Caco-2 (cell line): Measurements from ENCODE around the gene GP5. TPM values are rescaled to one million over a fixed set of nuclear protein-coding genes. Genes with fewer than 3 reads are reported as not detected.

ENCODE experiments used
- BruUV-seq: library from RNA; stranded (reverse); fragments of 400-500 nt; replicated peaks from 2 replicates; lab custom pipeline; 2021; lab: Mats Ljungman, UMichigan
- CTCF ChIA-PET: fragments of 300-600 bp; sonication (Branson Sonifier 250); formaldehyde crosslinking; loops from one replicate; lab custom pipeline; 2022; ENCODE audit warnings: antibody characterized with exemption; lab: Charles Lee
- POLR2A ChIA-PET: fragments of 300-600 bp; sonication (Branson Sonifier 250); formaldehyde crosslinking; loops from one replicate; lab custom pipeline; 2022; ENCODE audit warnings: antibody characterized with exemption; lab: Charles Lee
- DNase-seq, 2 experiments: peaks; one replicate each; pipeline versions ENCODE4 v3.0.0 to v3.0.0-alpha.2; 2020 to 2022
- H3K27me3 ChIP-seq: replicated peaks from 2 replicates; pipeline ENCODE4 v1.6.0; 2011; ENCODE audit warnings: low read length; ENCODE audit not compliant: control insufficient read depth, insufficient read depth
- H3K36me3 ChIP-seq: 2 replicates; pipeline ENCODE4 v1.5.1; 2011; ENCODE audit warnings: low read length; ENCODE audit not compliant: control insufficient read depth, insufficient read depth
- H3K4me1 ChIP-seq: fragments of 250-450 bp; sonication (Bioruptor Pico); 2 replicates; pipeline ENCODE4 v1.5.1; 2020; ENCODE audit warnings: mild to moderate bottlenecking
- H3K4me3 ChIP-seq: 2 replicates; pipeline ENCODE4 v1.5.1; 2011; ENCODE audit warnings: low read depth, mild to moderate bottlenecking, control low read depth, low read length
- H3K9me3 ChIP-seq: fragments of 250-450 bp; sonication (Bioruptor Pico); 2 replicates; pipeline ENCODE4 v1.5.1; 2020; ENCODE audit warnings: mild to moderate bottlenecking, moderate library complexity
- H3K27ac Mint-ChIP-seq: one replicate; pipeline ENCODE4 v1.8.0; 2022; ENCODE audit warnings: mixed read lengths; ENCODE audit not compliant: unreplicated experiment
- H3K27me3 Mint-ChIP-seq: one replicate; pipeline ENCODE4 v1.8.0; 2022; ENCODE audit warnings: mixed read lengths; ENCODE audit not compliant: insufficient read depth, unreplicated experiment
- H3K36me3 Mint-ChIP-seq: one replicate; pipeline ENCODE4 v1.8.0; 2022; ENCODE audit warnings: mild to moderate bottlenecking, mixed read lengths; ENCODE audit not compliant: insufficient read depth, unreplicated experiment
- H3K4me1 Mint-ChIP-seq: one replicate; pipeline ENCODE4 v1.8.0; 2022; ENCODE audit warnings: low read depth, mixed read lengths; ENCODE audit not compliant: unreplicated experiment
- H3K4me3 Mint-ChIP-seq: one replicate; pipeline ENCODE4 v1.8.0; 2022; ENCODE audit warnings: mild to moderate bottlenecking, moderate library complexity, mixed read lengths; ENCODE audit not compliant: unreplicated experiment
- H3K9me3 Mint-ChIP-seq: one replicate; pipeline ENCODE4 v1.8.0; 2022; ENCODE audit warnings: mixed read lengths; ENCODE audit not compliant: unreplicated experiment
- CTCF ChIP-seq, 2 experiments: fragments of 200-600 bp in 1 of 2; IDR thresholded peaks; 1 replicate in 1 of 2; 2 replicates in 1 of 2; pipeline versions ENCODE4 v1.5.1 to v1.8.0; 2011 to 2022; ENCODE audit warnings: antibody characterized with exemption in 1 of 2, control low read depth in 1 of 2, inconsistent platforms in 1 of 2, low read depth in 1 of 2, low read length in 1 of 2, mild to moderate bottlenecking in 1 of 2, moderate library complexity in 1 of 2; ENCODE audit not compliant: insufficient read depth in 1 of 2, severe bottlenecking in 1 of 2, unreplicated experiment in 1 of 2
- intact Hi-C: fragments of 100-400 bp; cut with micrococcal nuclease; formaldehyde crosslinking; loops from one replicate; pipeline ENCODE4 v1.10.0; 2022; ENCODE audit not compliant: unreplicated experiment
- total RNA-seq: library from RNA; stranded (reverse); gene quantifications from 2 replicates; pipeline ENCODE4 v1.2.3, GENCODE V29; 2022

GP5 gene
- total RNA-seq, 1 experiment from 2014 or later, result 0.25 TPM

- no peak overlapping the region for H3K27ac Mint-ChIP-seq
- Histone ChIP-seq H3K4me3 (no peak overlapping the region), H3K4me1 (no peaks in the 10 kb centered on the region), H3K36me3 (no peaks in the 10 kb centered on the region; the same call in 1 of the 2 replicates), H3K9me3 (no peaks in the 10 kb centered on the region), H3K27me3 (no peaks in the 10 kb centered on the region)
- POLR2A ChIA-PET, result no interaction called here
- H3K4me3 Mint-ChIP-seq, result no peak overlapping the region
- H3K9me3 Mint-ChIP-seq, result no peaks in the 10 kb centered on the region
- peak; percentile 57 to 71 for TF ChIP-seq CTCF (IDR thresholded peaks at IDR 0.05; ENCODE audit: insufficient read depth in 1 of 2, low read depth in 1 of 2, low read length in 1 of 2, severe bottlenecking in 1 of 2, unreplicated experiment in 1 of 2)
- CTCF ChIA-PET, result interaction anchor here (1.4 kb wide), 1 partner anchor 71 kb away, joined by 3 read pairs; no protein-coding TSS in a partner anchor
- intact Hi-C loops, result loop anchor here (1.0 to 5.0 kb wide), 2 partner anchors 37 to 71 kb away; partner anchors contain the start of gene LRRC15
- no TSS peak for BruUV-seq
- H3K36me3 Mint-ChIP-seq, result peaks cover 55% of the 10 kb centered on the region
- peak in 1 of 2 experiments; percentile 65 for DNase-seq
- no peaks in the 10 kb centered on the region for H3K4me1 Mint-ChIP-seq
- H3K27me3 Mint-ChIP-seq, result no peaks in the 10 kb centered on the region
These were observed 5.5 kb upstream of the GP5 start for GRCh38 chr3:194404365-194405140.

GRCh38 chr3:194401868-194402329, 2.8 kb upstream of the GP5 start:
- Mint-ChIP-seq H3K4me1 (no peaks in the 10 kb centered on the region), H3K36me3 (peaks cover 37% of the 10 kb centered on the region), H3K9me3 (no peaks in the 10 kb centered on the region), H3K27ac (no peak overlapping the region), H3K27me3 (no peaks in the 10 kb centered on the region), H3K4me3 (no peak overlapping the region)
- no peak for TF ChIP-seq CTCF (IDR thresholded peaks at IDR 0.05; ENCODE audit: insufficient read depth in 1 of 2, low read depth in 1 of 2, low read length in 1 of 2, severe bottlenecking in 1 of 2, unreplicated experiment in 1 of 2)
- Histone ChIP-seq H3K27me3 (no peaks in the 10 kb centered on the region), H3K4me3 (no peak overlapping the region), H3K9me3 (no peaks in the 10 kb centered on the region), H3K4me1 (no peaks in the 10 kb centered on the region), H3K36me3 (no peaks in the 10 kb centered on the region; the same call in 1 of the 2 replicates)
- intact Hi-C loops, result loop anchor here (5.0 kb wide), 1 partner anchor 35 kb away; the partner anchor contains the start of gene LRRC15
- POLR2A ChIA-PET, result no interaction called here
- DNase-seq, result no peak
- no TSS peak for BruUV-seq
- CTCF ChIA-PET, result no interaction called here

GRCh38 chr3:194401346-194401745, 2.3 kb upstream of the GP5 start:
- Mint-ChIP-seq H3K4me3 (no peak overlapping the region), H3K4me1 (no peaks in the 10 kb centered on the region), H3K36me3 (peaks cover 35% of the 10 kb centered on the region), H3K27me3 (no peaks in the 10 kb centered on the region), H3K9me3 (no peaks in the 10 kb centered on the region), H3K27ac (no peak overlapping the region)
- TF ChIP-seq CTCF (IDR thresholded peaks at IDR 0.05; ENCODE audit: insufficient read depth in 1 of 2, low read depth in 1 of 2, low read length in 1 of 2, severe bottlenecking in 1 of 2, unreplicated experiment in 1 of 2), result no peak
- Histone ChIP-seq H3K4me3 (no peak overlapping the region), H3K4me1 (peaks cover under 1% of the 10 kb centered on the region; the same call in 1 of the 2 replicates), H3K9me3 (no peaks in the 10 kb centered on the region), H3K36me3 (no peaks in the 10 kb centered on the region; the same call in 1 of the 2 replicates), H3K27me3 (no peaks in the 10 kb centered on the region)
- no TSS peak for BruUV-seq
- ChIA-PET POLR2A (no interaction called here), CTCF (no interaction called here)
- intact Hi-C loops, result loop anchor here (5.0 kb wide), 1 partner anchor 34 kb away; the partner anchor contains the start of gene LRRC15
- DNase-seq, result no peak
